NK-92 (cell line): ENCODE data around the gene UAP1L1.

Source experiments
- DNase-seq: peaks from one replicate; lab custom pipeline; 2025; ENCODE audit not compliant: unreplicated experiment; lab: John Stamatoyannopoulos, UW

Gene UAP1L1

GRCh38 chr9:137129456-137130175 is 52.3 kb downstream of the UAP1L1 start:
- DNase-seq: no peak

GRCh38 chr9:137130176-137130755 is 52.9 kb downstream of the UAP1L1 start:
- DNase-seq: no peak
